ENCODE results near the gene ARAP2. TPM values are rescaled to one million over a fixed set of nuclear protein-coding genes. Genes with fewer than 3 reads are reported as not detected.

ARAP2 gene
- total and polyA plus RNA-seq, 8 donors = 4.3 to 35.2 (median 6.0) TPM

DNA sequence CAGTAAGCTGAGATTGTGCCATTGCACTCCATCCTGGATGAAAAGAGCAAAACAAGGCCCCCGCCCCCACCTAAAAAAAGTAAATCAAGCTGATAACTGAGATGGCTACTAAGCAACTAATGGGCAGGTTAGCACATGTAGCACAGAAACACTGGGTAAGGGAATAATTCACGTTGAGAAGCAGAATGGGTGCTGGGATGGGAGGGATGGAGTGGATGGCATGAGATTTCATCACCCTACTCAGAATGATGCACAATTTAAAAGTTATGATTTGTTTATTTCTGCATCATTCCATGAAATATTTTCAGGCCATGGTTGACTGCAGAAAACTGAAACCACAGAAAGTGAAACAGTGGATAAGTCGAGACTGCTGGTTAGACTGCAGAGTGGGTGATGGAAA, 224.0 kb downstream of the ARAP2 start:
- TF ChIP-seq, protein P1, sequence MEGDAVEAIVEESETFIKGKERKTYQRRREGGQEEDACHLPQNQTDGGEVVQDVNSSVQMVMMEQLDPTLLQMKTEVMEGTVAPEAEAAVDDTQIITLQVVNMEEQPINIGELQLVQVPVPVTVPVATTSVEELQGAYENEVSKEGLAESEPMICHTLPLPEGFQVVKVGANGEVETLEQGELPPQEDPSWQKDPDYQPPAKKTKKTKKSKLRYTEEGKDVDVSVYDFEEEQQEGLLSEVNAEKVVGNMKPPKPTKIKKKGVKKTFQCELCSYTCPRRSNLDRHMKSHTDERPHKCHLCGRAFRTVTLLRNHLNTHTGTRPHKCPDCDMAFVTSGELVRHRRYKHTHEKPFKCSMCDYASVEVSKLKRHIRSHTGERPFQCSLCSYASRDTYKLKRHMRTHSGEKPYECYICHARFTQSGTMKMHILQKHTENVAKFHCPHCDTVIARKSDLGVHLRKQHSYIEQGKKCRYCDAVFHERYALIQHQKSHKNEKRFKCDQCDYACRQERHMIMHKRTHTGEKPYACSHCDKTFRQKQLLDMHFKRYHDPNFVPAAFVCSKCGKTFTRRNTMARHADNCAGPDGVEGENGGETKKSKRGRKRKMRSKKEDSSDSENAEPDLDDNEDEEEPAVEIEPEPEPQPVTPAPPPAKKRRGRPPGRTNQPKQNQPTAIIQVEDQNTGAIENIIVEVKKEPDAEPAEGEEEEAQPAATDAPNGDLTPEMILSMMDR (IDR thresholded peaks at IDR 0.05) = no peak

More for the DNA sequence above, 224.0 kb downstream of the ARAP2 start:
- no peak overlapping the region for H3K4me3 ChIP-seq
- ATAC-seq (no peak), DNase-seq (no peak)
- intact Hi-C loops (cut with DNase I) = no loop called here
- no peaks in the 10 kb centered on the region for H3K36me3 ChIP-seq
- H3K27ac ChIP-seq = no peak overlapping the region
- no peaks in the 10 kb centered on the region for H3K4me1 ChIP-seq
- H3K9me3 ChIP-seq = no peaks in the 10 kb centered on the region
- no peaks in the 10 kb centered on the region for H3K27me3 ChIP-seq

Other genes with a start within 250 kb of the ARAP2 start
- gene DTHD1, start 37.1 kb upstream of the ARAP2 start, total RNA-seq = 1 to 10 TPM in 1 of 2 donors, under 1 TPM in 1; 0.38 to 5.8 TPM
- 1 to 10 TPM in 5 of 6 donors, under 1 TPM in 1; 0.78 to 6.4 (median 4.3) TPM for gene DTHD1, start 37.1 kb upstream of the ARAP2 start, polyA plus RNA-seq (ENCODE audit: insufficient read length in 6 of 6)